Activated CD4-positive, alpha-beta memory T cell treated with anti-CD3 and anti-CD28 coated beads for 36 hours (primary cell): ENCODE measurements around the gene ARHGEF11. TPM values are rescaled to one million over a fixed set of nuclear protein-coding genes. Genes with fewer than 3 reads are reported as not detected.

ENCODE experiments used
- CTCF ChIA-PET: fragments of 350-600 bp; sonication (Branson Sonifier 250); formaldehyde crosslinking; loops from one replicate; lab custom pipeline; 2021; ENCODE audit warnings: antibody characterized with exemption, inconsistent platforms; lab: Charles Lee
- POLR2A ChIA-PET: fragments of 350-600 bp; sonication (Branson Sonifier 250); formaldehyde crosslinking; loops from one replicate; lab custom pipeline; 2021; ENCODE audit warnings: antibody characterized with exemption; lab: Charles Lee
- DNase-seq: peaks from one replicate; pipeline ENCODE4 v3.0.0-alpha.2; 2020
- H3K27ac Mint-ChIP-seq: one replicate; pipeline ENCODE4 v1.8.0; 2021; ENCODE audit warnings: mixed read lengths
- H3K27me3 Mint-ChIP-seq: one replicate; pipeline ENCODE4 v1.8.0; 2021; ENCODE audit warnings: mixed read lengths
- H3K36me3 Mint-ChIP-seq: one replicate; pipeline ENCODE4 v1.8.0; 2021; ENCODE audit warnings: mixed read lengths
- H3K4me1 Mint-ChIP-seq: one replicate; pipeline ENCODE4 v1.8.0; 2021; ENCODE audit warnings: low read depth, mixed read lengths
- H3K4me3 Mint-ChIP-seq: one replicate; pipeline ENCODE4 v1.8.0; 2021; ENCODE audit warnings: mild to moderate bottlenecking, mixed read lengths
- H3K9me3 Mint-ChIP-seq: one replicate; pipeline ENCODE4 v1.8.0; 2021; ENCODE audit warnings: mixed read lengths
- intact Hi-C: fragments of 100-400 bp; cut with micrococcal nuclease; formaldehyde crosslinking; loops from one replicate; pipeline ENCODE4 v1.15.1; 2023
- total RNA-seq, 2 experiments: library from RNA; stranded (reverse); gene quantifications; one replicate each; pipeline ENCODE4 v1.2.3, GENCODE V29; 2021

ARHGEF11 gene
- total RNA-seq, 2 experiments from 2014 or later: 1.3 to 1.8 TPM

DNA sequence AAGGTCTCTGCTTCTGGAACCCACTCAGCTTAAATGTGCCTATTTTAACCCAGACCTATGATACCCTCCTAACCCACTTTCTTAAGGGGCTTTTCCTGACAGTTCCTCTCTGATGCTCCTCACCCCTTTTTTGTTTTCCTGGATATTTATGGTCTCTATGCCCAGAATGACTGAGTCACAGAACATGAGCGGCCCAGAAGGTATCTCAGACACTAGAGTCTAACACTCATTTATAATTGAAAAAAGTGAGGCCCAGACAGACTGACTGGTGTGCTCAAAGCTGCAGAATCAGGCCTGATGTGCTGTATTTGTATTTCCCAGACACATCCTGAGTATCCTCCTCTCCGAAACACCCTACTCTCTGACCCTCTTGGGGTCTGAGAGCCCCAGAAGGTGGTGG, 81.1 kb downstream of the ARHGEF11 start:
- no peaks in the 10 kb centered on the region for H3K36me3 Mint-ChIP-seq

DNA sequence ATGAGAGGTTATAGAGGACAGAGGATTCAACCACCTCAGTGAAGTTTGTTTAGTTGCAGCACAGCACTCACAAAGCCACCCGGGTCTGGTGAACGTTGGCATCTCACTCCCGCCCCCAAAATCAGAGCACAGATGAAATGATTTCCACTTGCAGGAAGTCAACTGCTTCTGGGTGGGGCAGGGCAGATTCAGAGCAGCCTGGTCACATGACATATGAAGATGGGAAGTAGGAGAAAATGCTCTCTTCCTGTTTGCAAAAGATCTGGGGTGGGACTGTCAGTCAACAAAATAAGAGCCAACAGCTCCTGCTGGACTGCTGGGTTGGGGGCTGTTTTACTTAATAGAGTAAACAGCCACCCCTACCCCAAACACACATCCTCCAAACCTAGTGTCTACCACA, 81.9 kb downstream of the ARHGEF11 start:
- Mint-ChIP-seq H3K4me3 (peak overlapping the region; percentile 47), H3K4me1 (peaks cover 23% of the 10 kb centered on the region), H3K9me3 (no peaks in the 10 kb centered on the region), H3K36me3 (no peaks in the 10 kb centered on the region), H3K27ac (peak overlapping the region; percentile 31), H3K27me3 (no peaks in the 10 kb centered on the region)
- ChIA-PET CTCF (no interaction called here), POLR2A (no interaction called here)
- intact Hi-C loops: loop anchor here (10.0 kb wide), 1 partner anchor 101 kb away; no protein-coding TSS in a partner anchor
- peak; percentile 42 for DNase-seq

More for the DNA sequence above, 81.1 kb downstream of the ARHGEF11 start:
- Mint-ChIP-seq H3K4me1 (peaks cover 23% of the 10 kb centered on the region), H3K4me3 (no peak overlapping the region), H3K9me3 (no peaks in the 10 kb centered on the region), H3K27me3 (no peaks in the 10 kb centered on the region), H3K27ac (no peak overlapping the region)
- ChIA-PET POLR2A (no interaction called here), CTCF (no interaction called here)
- DNase-seq: no peak
- intact Hi-C loops: loop anchor here (10.0 kb wide), 1 partner anchor 100 kb away; no protein-coding TSS in a partner anchor

DNA sequence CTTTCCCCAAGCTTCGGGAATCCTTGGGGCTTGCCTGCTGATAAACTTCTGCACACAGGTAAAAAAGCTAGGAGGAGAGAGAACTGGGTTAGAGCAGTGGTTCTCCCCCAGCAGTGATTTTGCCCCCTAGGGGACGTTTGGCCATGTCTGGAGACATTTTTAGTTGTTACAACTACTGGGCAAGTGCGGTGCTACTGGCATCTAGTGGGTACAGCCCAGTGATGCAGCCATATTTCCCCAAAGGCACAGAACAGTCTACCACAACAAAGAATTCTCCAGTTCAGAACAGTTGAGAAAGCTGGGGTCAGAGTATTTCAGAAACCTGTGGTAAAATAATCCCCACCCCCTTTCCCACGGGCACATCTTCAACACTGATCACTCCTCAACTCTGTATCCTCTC, 83.8 kb downstream of the ARHGEF11 start:
- DNase-seq: peak; percentile 51
- POLR2A ChIA-PET: no interaction called here
- no peak overlapping the region for H3K4me3 Mint-ChIP-seq
- CTCF ChIA-PET: interaction anchor here (1.7 kb wide), 1 partner anchor 34 kb away, joined by 4 read pairs; no protein-coding TSS in a partner anchor
- H3K36me3 Mint-ChIP-seq: peaks cover 2% of the 10 kb centered on the region
- no peaks in the 10 kb centered on the region for H3K27me3 Mint-ChIP-seq
- H3K9me3 Mint-ChIP-seq: no peaks in the 10 kb centered on the region
- H3K4me1 Mint-ChIP-seq: peaks cover 23% of the 10 kb centered on the region
- no peak overlapping the region for H3K27ac Mint-ChIP-seq
- intact Hi-C loops: loop anchor here (2.0 to 10.0 kb wide), 2 partner anchors 51 to 103 kb away; no protein-coding TSS in a partner anchor

DNA sequence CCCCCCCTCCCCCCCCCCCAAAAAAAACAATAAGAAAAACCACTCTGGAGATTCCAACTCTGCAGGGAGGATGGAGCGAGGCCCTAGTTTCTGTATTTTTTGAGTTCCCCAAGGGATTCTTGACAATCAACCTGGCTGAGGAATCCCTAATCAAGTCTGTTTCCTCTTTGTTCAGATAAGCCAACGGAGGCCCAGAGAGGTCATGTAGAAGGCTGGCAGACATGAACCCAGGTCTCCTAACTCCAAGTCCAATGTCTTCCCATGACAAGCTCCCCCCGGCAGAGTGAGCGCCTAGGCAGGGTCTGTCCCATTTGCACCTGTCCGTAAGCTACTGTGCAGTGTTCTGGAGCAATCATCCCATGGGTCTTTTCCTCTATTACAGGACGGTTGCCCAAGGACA, 85.6 kb downstream of the ARHGEF11 start:
- Mint-ChIP-seq H3K36me3 (peaks cover 2% of the 10 kb centered on the region), H3K9me3 (no peaks in the 10 kb centered on the region), H3K4me1 (peaks cover 23% of the 10 kb centered on the region), H3K27me3 (no peaks in the 10 kb centered on the region), H3K27ac (no peak overlapping the region), H3K4me3 (no peak overlapping the region)
- POLR2A ChIA-PET: no interaction called here
- CTCF ChIA-PET: interaction anchor here (1.1 to 1.8 kb wide), 4 partner anchors 11 to 234 kb away, joined by 3 to 4 read pairs (median 4); no protein-coding TSS in a partner anchor
- intact Hi-C loops: loop anchor here (2.0 to 10.0 kb wide), 2 partner anchors 49 to 105 kb away; no protein-coding TSS in a partner anchor
- DNase-seq: no peak

DNA sequence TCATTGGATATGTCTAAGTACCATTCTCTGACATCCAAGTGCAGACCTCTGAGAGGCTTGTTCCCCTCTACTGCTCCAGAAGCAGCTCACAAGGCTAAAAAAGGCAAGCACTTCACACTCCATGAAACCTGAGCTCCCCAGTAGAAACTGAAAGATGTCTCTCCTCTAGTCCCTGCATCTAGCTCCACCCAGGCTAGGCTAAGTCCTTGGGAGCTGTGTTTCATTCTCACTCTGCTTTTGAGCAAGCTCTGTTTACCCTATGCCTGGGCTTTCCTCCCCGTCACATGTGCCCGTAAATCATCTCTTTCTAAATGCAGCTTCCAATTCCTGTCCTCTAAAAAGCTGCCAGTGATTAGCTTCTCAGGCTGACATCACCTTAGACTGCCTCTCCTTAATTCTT, 86.1 kb downstream of the ARHGEF11 start:
- Mint-ChIP-seq H3K27ac (no peak overlapping the region), H3K27me3 (no peaks in the 10 kb centered on the region), H3K36me3 (peaks cover 2% of the 10 kb centered on the region), H3K9me3 (no peaks in the 10 kb centered on the region), H3K4me1 (peaks cover 23% of the 10 kb centered on the region), H3K4me3 (no peak overlapping the region)
- intact Hi-C loops: no loop called here
- POLR2A ChIA-PET: no interaction called here
- CTCF ChIA-PET: interaction anchor here (1.1 to 1.8 kb wide), 3 partner anchors 10 to 233 kb away, joined by 3 to 4 read pairs (median 4); no protein-coding TSS in a partner anchor
- DNase-seq: no peak

DNA sequence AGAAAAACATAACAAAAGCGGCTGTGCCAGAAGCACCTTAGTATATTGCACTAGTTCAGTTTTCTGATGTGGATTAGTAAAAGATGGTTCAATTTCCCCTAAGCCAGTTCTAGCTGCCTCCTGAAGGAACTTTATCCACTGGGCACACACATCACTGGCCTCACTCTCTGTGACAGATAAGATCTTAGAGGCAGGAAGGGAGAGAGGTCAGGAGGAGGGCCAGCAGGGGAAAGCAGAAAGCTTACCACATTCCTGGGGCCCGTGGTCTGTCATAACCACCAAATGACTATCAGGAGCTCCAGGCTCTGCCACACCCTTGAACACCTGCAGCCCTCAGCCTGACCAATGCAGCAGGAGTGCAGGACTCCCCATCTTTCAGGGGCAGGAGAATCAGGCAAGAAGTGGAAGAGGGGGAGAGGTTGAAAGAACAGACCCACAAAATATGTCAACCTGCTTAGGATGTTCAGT, 87.3 kb downstream of the ARHGEF11 start:
- peaks cover 14% of the 10 kb centered on the region for H3K4me1 Mint-ChIP-seq
- no peak overlapping the region for H3K4me3 Mint-ChIP-seq
- H3K27me3 Mint-ChIP-seq: no peaks in the 10 kb centered on the region
- H3K36me3 Mint-ChIP-seq: peaks cover 2% of the 10 kb centered on the region
- ChIA-PET POLR2A (no interaction called here), CTCF (interaction anchor here (1.8 kb wide), 1 partner anchor 30 kb away, joined by 4 read pairs; no protein-coding TSS in a partner anchor)
- no peak overlapping the region for H3K27ac Mint-ChIP-seq
- intact Hi-C loops: no loop called here
- no peaks in the 10 kb centered on the region for H3K9me3 Mint-ChIP-seq
- DNase-seq: no peak

DNA sequence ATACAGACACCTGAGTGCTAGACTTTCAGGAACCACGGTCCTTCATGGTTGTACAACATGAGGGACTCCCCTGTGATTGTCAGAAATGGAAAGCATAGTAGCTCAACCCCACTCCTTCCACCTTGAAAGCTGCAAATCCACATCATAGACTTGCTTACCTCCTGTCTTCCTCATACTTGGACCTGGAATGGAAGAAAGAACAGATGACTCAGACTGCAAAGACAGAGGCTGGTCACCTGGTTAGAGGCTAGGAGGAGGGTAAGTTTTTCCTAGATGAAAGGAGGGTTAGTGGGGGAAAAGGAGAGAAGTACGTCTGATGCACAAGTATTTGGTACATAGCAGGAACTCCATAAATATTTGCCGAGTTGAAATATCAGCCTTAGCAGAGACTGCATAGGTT, 87.9 kb downstream of the ARHGEF11 start:
- Mint-ChIP-seq H3K4me1 (peaks cover 9% of the 10 kb centered on the region), H3K4me3 (no peak overlapping the region), H3K27ac (no peak overlapping the region), H3K27me3 (no peaks in the 10 kb centered on the region), H3K9me3 (no peaks in the 10 kb centered on the region), H3K36me3 (peaks cover 2% of the 10 kb centered on the region)
- ChIA-PET CTCF (interaction anchor here (0.6 to 0.8 kb wide), 2 partner anchors 38 to 98 kb away, joined by 3 read pairs; no protein-coding TSS in a partner anchor), POLR2A (no interaction called here)
- intact Hi-C loops: no loop called here
- no peak for DNase-seq

DNA sequence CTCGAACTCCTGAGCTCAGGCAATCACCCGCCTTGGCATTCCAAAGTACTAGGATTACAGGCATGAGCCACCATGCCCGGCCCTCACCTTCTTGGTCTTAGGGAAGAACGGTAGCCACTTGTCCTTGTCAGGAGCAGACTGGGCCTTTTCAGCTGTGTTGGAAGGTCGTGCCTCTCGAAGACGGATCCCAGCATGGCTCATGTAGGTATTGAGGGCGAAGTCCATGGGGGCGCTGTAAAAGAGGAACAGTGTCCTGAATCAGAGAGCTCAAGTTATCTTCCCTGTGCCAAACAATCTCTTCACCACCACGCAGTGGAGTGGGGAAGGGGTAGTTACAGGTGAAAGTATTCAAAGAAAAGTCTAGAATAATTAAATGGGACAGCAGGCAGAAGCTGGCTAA, 89.2 kb downstream of the ARHGEF11 start:
- no peak for DNase-seq
- Mint-ChIP-seq H3K4me1 (no peaks in the 10 kb centered on the region), H3K27ac (no peak overlapping the region), H3K36me3 (peaks cover 2% of the 10 kb centered on the region), H3K9me3 (no peaks in the 10 kb centered on the region), H3K27me3 (no peaks in the 10 kb centered on the region), H3K4me3 (no peak overlapping the region)
- CTCF ChIA-PET: interaction anchor here (1.0 to 1.5 kb wide), 2 partner anchors 10 to 14 kb away, joined by 3 to 4 read pairs; no protein-coding TSS in a partner anchor
- POLR2A ChIA-PET: no interaction called here
- intact Hi-C loops: no loop called here

DNA sequence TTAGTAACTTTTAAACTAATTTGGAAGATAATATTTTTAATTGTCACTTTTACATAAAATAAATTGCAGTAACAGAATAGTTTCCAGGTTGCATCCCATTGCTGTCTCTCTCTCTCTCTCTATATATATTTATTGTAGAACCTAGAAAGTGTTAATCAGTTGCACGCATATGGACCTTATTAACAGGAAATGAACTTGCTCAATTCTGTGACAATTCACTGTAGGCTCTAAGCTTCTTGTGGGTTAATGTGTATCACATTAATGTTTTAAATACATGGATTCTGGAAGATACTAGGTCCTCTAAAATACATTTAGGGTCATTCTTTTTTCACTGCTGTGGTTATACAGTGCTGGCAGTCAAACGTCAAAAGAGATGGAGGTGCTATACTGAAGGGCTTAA, 92.0 kb downstream of the ARHGEF11 start:
- Mint-ChIP-seq H3K27me3 (no peaks in the 10 kb centered on the region), H3K36me3 (peaks cover 2% of the 10 kb centered on the region), H3K4me3 (no peak overlapping the region), H3K4me1 (no peaks in the 10 kb centered on the region), H3K9me3 (no peaks in the 10 kb centered on the region), H3K27ac (no peak overlapping the region)
- no peak for DNase-seq
- POLR2A ChIA-PET: no interaction called here
- CTCF ChIA-PET: no interaction called here
- intact Hi-C loops: no loop called here

DNA sequence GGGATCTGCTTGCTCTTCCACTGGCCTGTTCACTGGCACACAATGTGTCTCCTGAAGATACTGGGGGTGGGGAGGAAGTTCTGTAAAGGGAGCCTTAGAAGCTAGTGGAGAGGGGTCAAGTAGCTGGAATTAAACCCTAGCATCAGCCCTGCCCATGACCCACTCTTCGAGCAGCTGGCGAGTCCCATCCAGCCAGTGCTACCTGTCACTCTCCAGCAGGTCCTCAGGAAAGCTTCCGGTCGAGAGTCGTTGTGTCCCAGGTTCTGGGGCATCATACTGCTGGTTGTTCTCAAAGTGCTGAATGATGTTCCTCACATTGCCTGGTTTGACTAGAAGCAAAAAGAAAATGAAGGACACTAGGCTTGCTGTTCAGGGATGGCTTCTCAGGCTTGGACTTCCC, 94.2 kb downstream of the ARHGEF11 start:
- ChIA-PET CTCF (no interaction called here), POLR2A (no interaction called here)
- Mint-ChIP-seq H3K9me3 (no peaks in the 10 kb centered on the region), H3K4me3 (no peak overlapping the region), H3K36me3 (no peaks in the 10 kb centered on the region), H3K4me1 (no peaks in the 10 kb centered on the region), H3K27ac (no peak overlapping the region), H3K27me3 (no peaks in the 10 kb centered on the region)
- DNase-seq: no peak
- intact Hi-C loops: no loop called here

DNA sequence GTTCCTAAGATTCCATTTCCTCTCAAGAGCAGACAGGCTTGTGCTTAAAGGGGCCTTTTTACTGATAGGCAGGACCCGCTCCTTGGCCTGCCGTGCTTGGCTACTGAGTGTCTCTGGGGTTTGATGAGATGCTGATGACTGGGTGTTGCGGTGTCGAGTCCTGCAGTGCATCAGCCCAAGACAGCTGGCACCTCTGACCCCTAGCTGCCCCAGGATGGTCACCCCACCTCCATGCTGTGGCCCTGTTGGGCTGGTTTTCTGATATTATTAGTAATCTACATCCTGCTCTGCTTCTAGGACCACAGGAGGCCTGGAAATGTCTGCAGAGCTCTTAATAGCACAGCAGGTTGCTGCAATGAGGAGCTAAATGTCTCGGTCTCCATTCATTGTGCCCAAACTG, 96.4 kb downstream of the ARHGEF11 start:
- Mint-ChIP-seq H3K36me3 (no peaks in the 10 kb centered on the region), H3K9me3 (no peaks in the 10 kb centered on the region), H3K27me3 (no peaks in the 10 kb centered on the region), H3K4me3 (no peak overlapping the region), H3K27ac (no peak overlapping the region), H3K4me1 (no peaks in the 10 kb centered on the region)
- POLR2A ChIA-PET: no interaction called here
- CTCF ChIA-PET: interaction anchor here (1.0 to 1.1 kb wide), 4 partner anchors 10 to 141 kb away, joined by 3 to 4 read pairs (median 3); no protein-coding TSS in a partner anchor
- DNase-seq: no peak
- intact Hi-C loops: no loop called here

DNA sequence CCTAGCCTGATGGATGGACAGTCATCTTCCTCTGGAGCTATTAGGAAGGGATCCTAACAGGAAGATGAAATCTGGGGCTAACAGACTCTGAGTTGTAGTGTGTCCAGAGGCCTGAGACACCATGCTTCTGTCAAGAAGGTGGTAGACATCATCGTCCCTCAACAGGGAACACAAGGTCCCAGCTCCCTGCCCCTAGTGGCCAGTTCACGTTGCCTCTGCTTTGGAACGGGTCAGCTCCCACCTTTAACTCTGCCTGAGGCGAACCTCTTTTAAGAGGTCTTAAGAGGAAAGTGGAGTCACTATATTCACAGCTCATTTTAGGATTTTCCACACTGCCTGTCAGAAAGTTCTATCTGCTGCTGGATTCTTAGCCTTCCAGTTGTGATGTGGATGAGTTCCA, 96.8 kb downstream of the ARHGEF11 start:
- Mint-ChIP-seq H3K27ac (no peak overlapping the region), H3K36me3 (no peaks in the 10 kb centered on the region), H3K4me3 (no peak overlapping the region), H3K9me3 (no peaks in the 10 kb centered on the region), H3K4me1 (no peaks in the 10 kb centered on the region), H3K27me3 (no peaks in the 10 kb centered on the region)
- CTCF ChIA-PET: interaction anchor here (1.0 to 1.1 kb wide), 3 partner anchors 11 to 142 kb away, joined by 3 to 4 read pairs (median 3); no protein-coding TSS in a partner anchor
- intact Hi-C loops: no loop called here
- no peak for DNase-seq
- POLR2A ChIA-PET: no interaction called here
